ENCODE results near the gene DENND4B.

The DENND4B gene, protein sequence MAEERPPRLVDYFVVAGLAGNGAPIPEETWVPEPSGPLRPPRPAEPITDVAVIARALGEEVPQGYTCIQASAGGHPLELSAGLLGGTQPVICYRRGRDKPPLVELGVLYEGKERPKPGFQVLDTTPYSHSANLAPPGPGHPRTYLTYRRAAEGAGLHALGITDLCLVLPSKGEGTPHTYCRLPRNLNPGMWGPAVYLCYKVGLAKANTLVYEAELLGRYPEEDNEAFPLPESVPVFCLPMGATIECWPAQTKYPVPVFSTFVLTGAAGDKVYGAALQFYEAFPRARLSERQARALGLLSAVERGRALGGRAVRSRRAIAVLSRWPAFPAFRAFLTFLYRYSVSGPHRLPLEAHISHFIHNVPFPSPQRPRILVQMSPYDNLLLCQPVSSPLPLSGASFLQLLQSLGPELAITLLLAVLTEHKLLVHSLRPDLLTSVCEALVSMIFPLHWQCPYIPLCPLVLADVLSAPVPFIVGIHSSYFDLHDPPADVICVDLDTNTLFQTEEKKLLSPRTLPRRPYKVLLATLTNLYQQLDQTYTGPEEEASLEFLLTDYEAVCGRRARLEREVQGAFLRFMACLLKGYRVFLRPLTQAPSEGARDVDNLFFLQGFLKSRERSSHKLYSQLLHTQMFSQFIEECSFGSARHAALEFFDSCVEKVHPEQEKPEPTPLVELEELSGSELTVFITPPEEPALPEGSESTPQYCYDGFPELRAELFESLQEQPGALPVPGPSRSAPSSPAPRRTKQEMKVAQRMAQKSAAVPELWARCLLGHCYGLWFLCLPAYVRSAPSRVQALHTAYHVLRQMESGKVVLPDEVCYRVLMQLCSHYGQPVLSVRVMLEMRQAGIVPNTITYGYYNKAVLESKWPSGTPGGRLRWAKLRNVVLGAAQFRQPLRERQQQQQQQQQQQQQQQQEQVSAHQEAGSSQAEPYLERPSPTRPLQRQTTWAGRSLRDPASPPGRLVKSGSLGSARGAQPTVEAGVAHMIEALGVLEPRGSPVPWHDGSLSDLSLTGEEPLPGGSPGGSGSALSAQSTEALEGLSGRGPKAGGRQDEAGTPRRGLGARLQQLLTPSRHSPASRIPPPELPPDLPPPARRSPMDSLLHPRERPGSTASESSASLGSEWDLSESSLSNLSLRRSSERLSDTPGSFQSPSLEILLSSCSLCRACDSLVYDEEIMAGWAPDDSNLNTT (N-terminal part only)

DNA sequence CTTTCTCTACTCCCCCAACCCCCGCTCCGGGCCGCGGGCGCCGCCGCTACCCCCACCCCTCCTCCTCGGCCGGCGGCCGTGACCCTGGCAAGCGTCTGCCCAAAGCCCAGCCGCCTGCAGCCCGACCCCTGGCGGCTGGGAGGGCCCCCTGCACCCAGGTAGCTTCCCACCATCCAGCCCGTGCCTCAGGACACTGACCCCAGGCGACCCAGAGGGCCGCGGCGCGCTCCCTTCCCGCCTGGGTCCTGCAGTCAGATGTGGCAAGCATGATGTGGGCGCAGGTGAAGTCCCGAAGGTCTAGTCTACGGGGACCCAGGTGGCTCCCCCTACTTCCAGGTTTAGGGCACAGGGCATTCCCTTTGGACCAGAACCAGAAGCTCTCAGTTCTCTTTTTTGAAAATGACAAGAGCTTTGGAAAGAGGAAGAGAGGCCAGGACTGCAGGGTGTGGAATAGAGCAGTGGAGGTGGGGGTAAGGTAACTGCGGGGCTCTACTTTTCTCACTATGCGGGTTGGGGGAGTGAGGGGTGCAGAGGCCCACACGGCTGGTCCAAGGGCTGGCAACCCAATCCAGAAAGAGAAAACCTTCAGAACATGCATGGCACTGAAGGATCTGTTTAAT is at the start of gene DENND4B:
DENND4B (minus strand) TSS at position 97 of the 620 bp plus-strand sequence. CDS start 2,344 bp downstream, outside the sequence.
- H3K9ac ChIP-seq (ENCODE audit: low read depth in 1 of 2, low read length in 2 of 2) = peak within 1 kb of the TSS; percentile 89 to 97
- peaks cover 34 to 55% of the 10 kb centered on the region in 2 donors for H3K36me3 ChIP-seq (ENCODE audit: control insufficient read depth in 1 of 2, insufficient read depth in 2 of 2, low read length in 2 of 2)
- H3K27ac ChIP-seq (ENCODE audit: low read depth, low read length) = peak within 1 kb of the TSS; percentile 93
- H3K9me3 ChIP-seq (ENCODE audit: control insufficient read depth in 1 of 2, low read length in 2 of 2) = no peaks in the 10 kb centered on the region
- peak within 1 kb of the TSS; percentile 80 to 95 for H3K4me3 ChIP-seq (ENCODE audit: low read depth in 1 of 2, low read length in 2 of 2)
- peaks cover 22 to 23% of the 10 kb centered on the region in 2 donors for H3K4me1 ChIP-seq (ENCODE audit: control insufficient read depth in 1 of 2, insufficient read depth in 2 of 2, low read length in 2 of 2)
- no peaks in the 10 kb centered on the region for H3K27me3 ChIP-seq (ENCODE audit: control insufficient read depth in 1 of 2, insufficient read depth in 2 of 2, low read length in 2 of 2)

DNA sequence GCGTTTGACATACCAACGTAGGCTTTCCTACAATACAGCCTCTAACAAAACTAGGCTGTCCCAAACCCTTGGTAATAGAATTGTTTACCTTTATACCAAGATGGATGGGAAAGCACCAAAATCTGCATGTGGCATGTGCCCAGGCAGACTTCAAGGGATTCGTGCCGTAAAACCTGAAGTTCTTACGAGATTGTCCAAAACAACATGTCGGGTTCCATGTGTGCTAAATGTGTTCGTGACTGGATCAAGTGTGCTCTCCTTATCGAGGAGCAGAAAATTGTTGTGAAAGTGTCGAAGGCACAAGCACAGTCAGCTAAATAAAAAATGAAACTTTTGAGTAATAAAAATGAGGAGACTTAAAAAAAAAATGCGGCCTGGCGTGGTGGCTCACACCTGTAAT is 49.1 kb upstream of the DENND4B start:
- Histone ChIP-seq H3K27me3 (ENCODE audit: control insufficient read depth in 1 of 2, insufficient read depth in 2 of 2, low read length in 2 of 2) (no peaks in the 10 kb centered on the region), H3K27ac (ENCODE audit: low read depth, low read length) (no peak overlapping the region), H3K9me3 (ENCODE audit: control insufficient read depth in 1 of 2, low read length in 2 of 2) (no peaks in the 10 kb centered on the region), H3K9ac (ENCODE audit: low read depth in 1 of 2, low read length in 2 of 2) (no peak overlapping the region), H3K36me3 (ENCODE audit: control insufficient read depth in 1 of 2, insufficient read depth in 2 of 2, low read length in 2 of 2) (peaks cover 13 to 34% of the 10 kb centered on the region in 2 donors), H3K4me1 (ENCODE audit: control insufficient read depth in 1 of 2, insufficient read depth in 2 of 2, low read length in 2 of 2) (peaks cover 17 to 18% of the 10 kb centered on the region in 2 donors), H3K4me3 (ENCODE audit: low read depth in 1 of 2, low read length in 2 of 2) (no peak overlapping the region)

DNA sequence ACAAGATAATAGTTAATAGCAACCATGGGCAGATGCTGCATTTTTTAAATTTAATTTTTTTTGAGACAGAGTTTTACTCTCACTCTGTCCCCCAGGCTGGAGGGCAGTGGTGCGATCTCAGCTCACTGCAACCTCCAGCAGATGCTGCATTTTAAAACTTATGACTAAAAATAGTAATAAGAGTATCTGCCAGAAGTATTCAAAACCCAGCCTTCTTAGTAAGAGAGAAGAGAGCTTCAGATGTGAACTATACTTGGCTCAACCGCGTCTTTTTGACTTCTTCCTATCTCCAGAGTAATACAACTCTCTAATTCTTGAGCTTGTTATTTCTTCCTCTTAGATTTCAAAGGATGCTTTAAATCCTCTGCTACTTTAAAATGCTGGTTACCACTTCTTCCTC is 48.7 kb upstream of the DENND4B start:
- Histone ChIP-seq H3K27ac (ENCODE audit: low read depth, low read length) (no peak overlapping the region), H3K9ac (ENCODE audit: low read depth in 1 of 2, low read length in 2 of 2) (no peak overlapping the region), H3K27me3 (ENCODE audit: control insufficient read depth in 1 of 2, insufficient read depth in 2 of 2, low read length in 2 of 2) (no peaks in the 10 kb centered on the region), H3K4me1 (ENCODE audit: control insufficient read depth in 1 of 2, insufficient read depth in 2 of 2, low read length in 2 of 2) (peaks cover 17 to 18% of the 10 kb centered on the region in 2 donors), H3K36me3 (ENCODE audit: control insufficient read depth in 1 of 2, insufficient read depth in 2 of 2, low read length in 2 of 2) (peaks cover 13 to 34% of the 10 kb centered on the region in 2 donors), H3K4me3 (ENCODE audit: low read depth in 1 of 2, low read length in 2 of 2) (no peak overlapping the region), H3K9me3 (ENCODE audit: control insufficient read depth in 1 of 2, low read length in 2 of 2) (no peaks in the 10 kb centered on the region)

DNA sequence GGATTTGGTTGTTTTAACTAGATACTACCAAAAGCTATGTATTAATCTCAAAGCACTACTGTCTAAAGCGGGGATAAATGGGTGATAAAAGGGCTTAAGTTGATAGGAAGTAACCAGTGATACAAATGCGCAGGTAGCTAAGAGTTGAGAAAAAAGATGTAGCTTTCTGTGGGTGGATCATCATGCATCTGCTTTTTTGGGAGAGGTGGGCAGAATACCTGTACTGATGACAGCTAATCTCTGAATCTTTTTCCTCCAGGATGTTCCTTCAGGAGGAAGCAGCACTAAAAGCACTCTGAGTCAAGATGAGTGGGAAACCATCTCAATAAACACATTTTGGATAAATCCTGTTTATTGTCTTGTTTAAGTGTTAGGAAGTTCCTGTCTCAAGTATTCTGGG is 45.3 kb upstream of the DENND4B start:
- Histone ChIP-seq H3K9me3 (ENCODE audit: control insufficient read depth in 1 of 2, low read length in 2 of 2) (no peaks in the 10 kb centered on the region), H3K27ac (ENCODE audit: low read depth, low read length) (no peak overlapping the region), H3K9ac (ENCODE audit: low read depth in 1 of 2, low read length in 2 of 2) (peak overlapping the region; percentile 90 to 94), H3K4me3 (ENCODE audit: low read depth in 1 of 2, low read length in 2 of 2) (peak overlapping the region; percentile 84 to 88), H3K4me1 (ENCODE audit: control insufficient read depth in 1 of 2, insufficient read depth in 2 of 2, low read length in 2 of 2) (peaks cover 18 to 20% of the 10 kb centered on the region in 2 donors), H3K27me3 (ENCODE audit: control insufficient read depth in 1 of 2, insufficient read depth in 2 of 2, low read length in 2 of 2) (no peaks in the 10 kb centered on the region), H3K36me3 (ENCODE audit: control insufficient read depth in 1 of 2, insufficient read depth in 2 of 2, low read length in 2 of 2) (peaks cover 13 to 34% of the 10 kb centered on the region in 2 donors)

DNA sequence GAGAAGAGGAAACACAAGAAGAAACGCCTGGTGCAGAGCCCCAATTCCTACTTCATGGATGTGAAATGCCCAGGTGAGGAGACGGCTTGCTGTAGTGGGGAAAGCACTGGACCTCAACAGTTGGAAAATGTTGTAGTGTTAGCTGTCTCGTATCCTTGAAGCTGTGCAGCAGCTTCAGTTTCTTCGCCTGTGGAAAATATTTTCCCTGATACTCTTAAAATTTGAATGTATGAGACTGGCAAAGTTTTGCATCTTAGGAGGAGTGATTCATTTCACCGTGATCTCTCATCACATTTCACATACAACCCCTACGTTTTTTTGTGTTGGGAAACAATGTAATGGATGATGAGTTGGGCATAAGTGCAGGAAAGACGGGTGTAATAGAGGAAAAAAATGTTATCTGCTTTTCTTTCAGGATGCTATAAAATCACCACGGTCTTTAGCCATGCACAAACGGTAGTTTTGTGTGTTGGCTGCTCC is 44.7 kb upstream of the DENND4B start:
- no peaks in the 10 kb centered on the region for H3K9me3 ChIP-seq (ENCODE audit: control insufficient read depth in 1 of 2, low read length in 2 of 2)
- peak overlapping the region; percentile 84 to 88 for H3K4me3 ChIP-seq (ENCODE audit: low read depth in 1 of 2, low read length in 2 of 2)
- H3K36me3 ChIP-seq (ENCODE audit: control insufficient read depth in 1 of 2, insufficient read depth in 2 of 2, low read length in 2 of 2) = peaks cover 13 to 34% of the 10 kb centered on the region in 2 donors
- H3K27ac ChIP-seq (ENCODE audit: low read depth, low read length) = peak overlapping the region; percentile 86
- no peaks in the 10 kb centered on the region for H3K27me3 ChIP-seq (ENCODE audit: control insufficient read depth in 1 of 2, insufficient read depth in 2 of 2, low read length in 2 of 2)
- H3K9ac ChIP-seq (ENCODE audit: low read depth in 1 of 2, low read length in 2 of 2) = peak overlapping the region; percentile 90 to 94
- peaks cover 18 to 25% of the 10 kb centered on the region in 2 donors for H3K4me1 ChIP-seq (ENCODE audit: control insufficient read depth in 1 of 2, insufficient read depth in 2 of 2, low read length in 2 of 2)

DNA sequence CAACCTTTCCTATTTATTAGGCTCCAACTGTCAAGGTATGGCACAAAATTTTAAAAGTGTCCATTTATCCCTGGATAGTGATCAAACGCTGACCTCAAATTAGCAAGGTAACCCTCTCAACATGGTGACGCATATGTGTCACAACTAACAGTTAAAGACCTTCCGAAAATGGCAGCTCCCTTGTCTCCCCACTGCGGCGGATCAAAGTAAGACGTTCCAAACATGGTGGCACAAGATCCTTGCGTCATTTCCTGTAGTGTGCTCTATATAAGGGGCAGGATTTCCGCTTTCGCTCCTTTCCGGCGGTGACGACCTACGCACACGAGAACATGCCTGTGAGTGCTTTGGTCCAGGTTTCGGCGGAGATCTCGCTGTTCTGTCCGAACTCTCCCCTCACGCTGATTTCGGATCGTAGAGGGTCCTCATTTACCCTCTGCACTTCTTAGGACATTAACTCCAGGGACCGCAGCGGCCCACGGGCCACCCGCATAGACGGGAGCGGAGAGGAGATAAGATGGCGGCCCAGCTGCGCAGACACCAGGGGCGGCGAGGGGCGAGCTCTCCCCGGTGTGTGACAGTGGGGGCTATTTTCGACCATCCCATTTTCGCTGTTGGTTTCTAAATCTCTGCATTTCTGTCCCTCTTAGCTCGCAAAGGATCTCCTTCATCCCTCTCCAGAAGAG is 44.1 kb upstream of the DENND4B start, which contains the start of gene RPS27:
RPS27 (plus strand) TSS at position 295 of the 683 bp plus-strand sequence; CDS start at position 330, 35 bp downstream.
- Histone ChIP-seq H3K4me1 (ENCODE audit: control insufficient read depth in 1 of 2, insufficient read depth in 2 of 2, low read length in 2 of 2) (peaks cover 19 to 25% of the 10 kb centered on the region in 2 donors), H3K9ac (ENCODE audit: low read depth in 1 of 2, low read length in 2 of 2) (peak within 1 kb of the TSS; percentile 90 to 94), H3K27ac (ENCODE audit: low read depth, low read length) (peak within 1 kb of the TSS; percentile 86), H3K9me3 (ENCODE audit: control insufficient read depth in 1 of 2, low read length in 2 of 2) (no peaks in the 10 kb centered on the region), H3K36me3 (ENCODE audit: control insufficient read depth in 1 of 2, insufficient read depth in 2 of 2, low read length in 2 of 2) (peaks cover 13 to 34% of the 10 kb centered on the region in 2 donors), H3K27me3 (ENCODE audit: control insufficient read depth in 1 of 2, insufficient read depth in 2 of 2, low read length in 2 of 2) (no peaks in the 10 kb centered on the region), H3K4me3 (ENCODE audit: low read depth in 1 of 2, low read length in 2 of 2) (peak within 1 kb of the TSS; percentile 84 to 88)

DNA sequence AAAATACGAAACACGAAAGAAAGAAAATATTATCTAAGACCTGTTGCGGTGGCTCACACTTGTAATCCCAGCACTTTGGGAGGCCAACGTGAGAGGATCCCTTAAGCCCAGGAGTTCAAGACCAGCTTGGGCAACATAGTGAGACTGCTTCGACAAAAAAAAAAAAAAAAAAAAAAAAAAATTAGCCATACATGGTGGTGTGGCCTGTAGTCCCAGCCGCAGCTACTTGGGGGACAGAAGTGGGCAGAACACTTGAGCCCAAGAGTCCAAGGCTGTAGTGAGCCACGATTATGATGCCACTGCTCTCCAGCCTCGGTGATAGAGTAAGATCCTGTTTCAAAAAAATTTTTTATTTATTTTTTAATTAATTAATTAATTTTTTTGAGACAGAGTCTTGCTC is 41.1 kb upstream of the DENND4B start:
- peaks cover 30 to 36% of the 10 kb centered on the region in 2 donors for H3K4me1 ChIP-seq (ENCODE audit: control insufficient read depth in 1 of 2, insufficient read depth in 2 of 2, low read length in 2 of 2)
- no peak overlapping the region for H3K27ac ChIP-seq (ENCODE audit: low read depth, low read length)
- peaks cover 5 to 12% of the 10 kb centered on the region in 2 donors for H3K36me3 ChIP-seq (ENCODE audit: control insufficient read depth in 1 of 2, insufficient read depth in 2 of 2, low read length in 2 of 2)
- H3K4me3 ChIP-seq (ENCODE audit: low read depth in 1 of 2, low read length in 2 of 2) = no peak overlapping the region
- H3K27me3 ChIP-seq (ENCODE audit: control insufficient read depth in 1 of 2, insufficient read depth in 2 of 2, low read length in 2 of 2) = no peaks in the 10 kb centered on the region
- no peaks in the 10 kb centered on the region for H3K9me3 ChIP-seq (ENCODE audit: control insufficient read depth in 1 of 2, low read length in 2 of 2)
- H3K9ac ChIP-seq (ENCODE audit: low read depth in 1 of 2, low read length in 2 of 2) = no peak overlapping the region

DNA sequence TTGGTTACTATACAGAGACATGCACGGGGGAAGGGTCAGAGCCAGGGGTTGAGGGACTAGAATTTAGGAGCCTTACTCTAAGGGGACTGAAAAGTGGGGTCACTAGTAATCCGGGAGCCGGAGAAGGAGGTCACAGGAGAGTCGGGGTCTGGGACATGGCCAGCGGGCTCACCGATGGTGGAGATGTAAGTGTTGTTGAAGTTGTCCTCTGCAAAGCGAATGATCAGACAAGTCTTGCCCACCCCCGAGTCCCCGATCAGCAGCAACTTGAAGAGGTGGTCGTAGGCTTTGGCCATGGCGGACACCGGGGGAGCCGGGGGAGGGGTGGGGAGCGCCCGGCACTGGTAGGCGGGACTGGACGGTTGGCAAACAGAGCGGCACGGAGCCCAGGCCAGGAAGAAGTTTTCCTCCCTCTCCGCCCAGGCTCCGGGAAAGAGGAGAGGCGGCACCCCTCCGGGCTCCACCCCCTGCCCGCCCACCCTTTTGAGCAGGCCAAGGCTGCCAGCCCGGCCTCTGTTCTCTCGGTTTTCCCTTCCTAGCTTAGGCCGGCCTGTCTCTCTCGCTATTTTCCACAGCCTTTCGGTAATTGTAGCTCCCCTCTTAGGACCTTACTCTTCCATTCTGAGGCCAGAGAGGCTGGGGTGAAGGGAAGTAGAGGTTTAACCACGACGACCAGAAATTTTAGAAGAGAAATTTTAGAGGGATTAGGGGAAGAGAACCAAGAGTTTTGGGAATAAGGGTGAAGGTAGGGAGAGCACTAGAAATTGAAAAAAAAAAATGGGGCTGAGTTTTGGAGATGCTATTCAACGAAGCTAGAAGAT is 39.6 kb upstream of the DENND4B start, which contains the start of gene RAB13:
RAB13 (minus strand) TSS at position 399 of the 821 bp plus-strand sequence; CDS start at position 296, 103 bp downstream.
- Histone ChIP-seq H3K4me3 (ENCODE audit: low read depth in 1 of 2, low read length in 2 of 2) (peak within 1 kb of the TSS; percentile 71 to 80), H3K9me3 (ENCODE audit: control insufficient read depth in 1 of 2, low read length in 2 of 2) (no peaks in the 10 kb centered on the region), H3K4me1 (ENCODE audit: control insufficient read depth in 1 of 2, insufficient read depth in 2 of 2, low read length in 2 of 2) (peaks cover 15 to 22% of the 10 kb centered on the region in 2 donors), H3K27ac (ENCODE audit: low read depth, low read length) (peak within 1 kb of the TSS; percentile 79), H3K27me3 (ENCODE audit: control insufficient read depth in 1 of 2, insufficient read depth in 2 of 2, low read length in 2 of 2) (no peaks in the 10 kb centered on the region), H3K36me3 (ENCODE audit: control insufficient read depth in 1 of 2, insufficient read depth in 2 of 2, low read length in 2 of 2) (peaks cover 0 to 5% of the 10 kb centered on the region in 2 donors), H3K9ac (ENCODE audit: low read depth in 1 of 2, low read length in 2 of 2) (peak within 1 kb of the TSS; percentile 78 to 81)

All from duodenal mucosa (tissue), 2 donors.